NCI-H510A treated with DMSO at 0.1 percent for 48 hours (cell line): ENCODE results near the gene HGFAC.
A peak's percentile ranks its signal among the peaks of the same experiment; 100 is the strongest.
"Not testable (repeated sequence)": the region's sequence is repeated elsewhere in the genome, so short reads cannot be mapped to it uniquely, and the experiment has no call there.

Experiments
- DNase-seq: peaks from one replicate; lab custom pipeline; 2025; lab: John Stamatoyannopoulos, UW

The HGFAC gene

DNA sequence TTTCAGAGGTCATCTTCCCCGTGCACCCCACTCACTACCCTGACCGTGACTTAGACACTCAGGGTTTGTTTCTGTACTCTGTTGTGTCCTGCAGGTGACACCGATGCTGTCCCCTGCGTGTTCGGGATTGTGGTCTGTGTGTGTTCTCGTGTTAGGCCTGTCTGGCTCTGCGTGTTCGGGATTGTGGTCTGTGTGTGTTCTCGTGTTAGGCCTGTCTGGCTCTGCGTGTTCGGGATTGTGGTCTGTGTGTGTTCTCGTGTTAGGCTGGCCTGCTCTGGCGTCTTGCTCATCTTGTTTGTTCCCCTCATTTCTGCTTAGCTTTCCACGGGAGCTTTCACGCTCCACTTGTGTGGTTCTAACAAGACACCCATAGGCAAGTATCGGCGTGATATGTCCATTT is 30.6 kb upstream of the HGFAC start:
- not testable (repeated sequence) for DNase-seq

DNA sequence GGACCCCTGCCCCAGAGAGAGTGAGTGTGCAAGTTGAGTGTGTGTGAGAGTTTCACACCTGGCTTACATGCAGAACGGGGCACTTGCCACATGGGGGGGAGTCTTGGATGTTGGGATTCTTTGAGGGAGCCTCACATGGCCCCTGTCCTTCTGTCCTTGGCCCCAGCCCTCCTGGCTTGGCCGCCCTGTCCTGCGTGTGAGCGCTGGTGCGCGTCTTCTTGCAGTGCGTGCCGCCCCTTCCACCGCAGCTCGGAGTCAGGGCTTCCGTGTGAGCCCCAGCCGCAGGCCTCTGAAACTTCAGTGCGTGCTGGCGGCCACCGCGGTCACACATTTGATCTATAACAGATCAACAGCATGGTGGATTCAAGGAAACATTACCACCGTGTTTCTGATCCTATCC is 30.1 kb upstream of the HGFAC start:
- DNase-seq = no peak

DNA sequence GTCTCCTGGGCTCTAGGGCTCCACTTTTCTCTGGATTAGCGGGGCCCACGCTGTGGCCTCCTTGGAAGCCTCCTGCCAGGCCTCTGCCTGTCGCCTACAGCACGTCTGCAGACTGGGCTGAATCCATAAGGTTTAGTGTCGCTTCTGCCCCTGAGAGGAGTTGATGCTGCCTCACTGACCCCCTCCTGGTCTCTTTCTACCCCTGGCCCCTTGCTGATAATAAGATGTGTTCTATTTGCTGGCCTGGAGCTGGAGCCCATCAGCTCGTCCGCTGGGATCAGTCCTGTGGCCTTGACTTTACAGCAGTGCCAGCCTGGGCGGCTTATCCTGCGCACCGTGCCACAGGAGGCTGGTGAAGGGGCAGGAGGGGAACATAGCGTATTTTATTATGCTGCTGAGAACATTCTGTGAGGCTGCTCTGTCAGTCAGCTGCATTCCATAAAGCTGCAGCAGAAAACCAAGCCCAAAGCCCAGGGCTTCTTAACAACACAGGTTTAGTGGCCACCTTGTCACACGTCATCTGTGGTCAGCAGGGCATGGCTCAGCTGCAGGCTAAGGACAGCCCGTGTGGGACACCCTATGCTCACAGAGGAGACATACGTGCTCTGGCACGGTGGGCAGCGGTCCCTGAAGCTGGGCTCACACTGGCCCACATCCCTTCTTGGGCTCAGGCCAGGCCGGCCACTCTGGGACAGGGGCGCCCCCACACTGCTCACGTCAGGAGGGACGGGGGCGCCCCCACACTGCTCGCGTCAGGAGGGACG is 29.3 kb upstream of the HGFAC start:
- no peak for DNase-seq

DNA sequence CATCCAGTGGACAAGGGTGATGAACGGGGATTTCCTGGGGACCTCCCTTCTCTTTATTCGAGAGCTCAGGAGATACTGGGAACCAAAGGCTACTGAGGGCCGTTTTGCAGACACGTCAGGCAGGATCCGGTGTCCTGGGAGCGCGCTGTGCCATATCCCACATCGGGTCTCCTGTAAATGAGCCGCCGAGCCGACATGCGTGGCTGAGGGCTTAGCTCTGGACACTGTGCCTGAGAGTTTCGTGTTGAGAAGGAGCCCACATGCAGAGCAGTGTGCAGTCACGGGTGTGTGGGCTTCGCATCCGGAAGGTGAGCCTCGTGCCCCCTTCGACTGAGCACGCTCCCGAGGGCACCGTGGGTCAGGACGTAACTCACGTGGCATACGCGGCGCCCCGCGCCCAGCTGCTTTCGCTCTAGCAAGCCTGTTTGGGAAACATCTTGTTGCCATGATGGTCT is 28.5 kb upstream of the HGFAC start:
- no peak for DNase-seq

DNA sequence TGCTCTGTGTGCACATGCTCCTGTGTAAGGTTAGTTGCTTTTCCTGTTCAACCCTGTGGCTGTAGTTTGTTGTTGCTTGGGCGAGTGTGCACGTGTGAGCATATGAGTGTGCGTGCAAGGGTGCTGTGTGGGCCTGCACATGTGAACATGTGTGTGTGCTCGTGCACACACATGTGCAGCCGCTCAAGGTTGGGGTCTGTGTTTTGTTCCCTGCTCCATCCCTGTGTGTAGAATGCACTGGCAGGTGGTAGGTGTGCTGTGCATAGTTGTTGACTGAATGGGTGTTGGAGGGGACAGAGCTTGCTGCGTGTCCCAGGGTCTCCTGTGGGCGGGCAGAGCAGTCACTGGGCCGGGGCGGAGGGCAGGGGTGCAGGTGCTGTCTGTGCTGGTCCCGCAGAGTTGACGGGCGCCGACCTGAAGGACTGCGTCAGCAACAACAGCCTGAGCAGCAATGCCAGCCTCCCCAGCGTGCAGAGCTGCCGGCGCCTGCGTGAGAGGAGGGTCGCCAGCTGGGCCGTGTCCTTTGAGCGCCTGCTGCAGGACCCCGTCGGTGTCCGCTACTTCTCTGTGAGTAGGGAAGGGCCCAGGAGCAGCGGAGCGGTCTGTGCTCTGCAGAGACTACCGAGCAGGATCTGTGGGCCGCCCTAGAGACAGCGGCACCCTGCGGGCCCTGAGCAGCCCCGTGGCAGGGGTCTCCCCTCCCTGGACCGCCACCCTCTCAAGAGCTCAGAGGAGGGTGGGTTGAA is 27.9 kb upstream of the HGFAC start:
- no peak for DNase-seq

DNA sequence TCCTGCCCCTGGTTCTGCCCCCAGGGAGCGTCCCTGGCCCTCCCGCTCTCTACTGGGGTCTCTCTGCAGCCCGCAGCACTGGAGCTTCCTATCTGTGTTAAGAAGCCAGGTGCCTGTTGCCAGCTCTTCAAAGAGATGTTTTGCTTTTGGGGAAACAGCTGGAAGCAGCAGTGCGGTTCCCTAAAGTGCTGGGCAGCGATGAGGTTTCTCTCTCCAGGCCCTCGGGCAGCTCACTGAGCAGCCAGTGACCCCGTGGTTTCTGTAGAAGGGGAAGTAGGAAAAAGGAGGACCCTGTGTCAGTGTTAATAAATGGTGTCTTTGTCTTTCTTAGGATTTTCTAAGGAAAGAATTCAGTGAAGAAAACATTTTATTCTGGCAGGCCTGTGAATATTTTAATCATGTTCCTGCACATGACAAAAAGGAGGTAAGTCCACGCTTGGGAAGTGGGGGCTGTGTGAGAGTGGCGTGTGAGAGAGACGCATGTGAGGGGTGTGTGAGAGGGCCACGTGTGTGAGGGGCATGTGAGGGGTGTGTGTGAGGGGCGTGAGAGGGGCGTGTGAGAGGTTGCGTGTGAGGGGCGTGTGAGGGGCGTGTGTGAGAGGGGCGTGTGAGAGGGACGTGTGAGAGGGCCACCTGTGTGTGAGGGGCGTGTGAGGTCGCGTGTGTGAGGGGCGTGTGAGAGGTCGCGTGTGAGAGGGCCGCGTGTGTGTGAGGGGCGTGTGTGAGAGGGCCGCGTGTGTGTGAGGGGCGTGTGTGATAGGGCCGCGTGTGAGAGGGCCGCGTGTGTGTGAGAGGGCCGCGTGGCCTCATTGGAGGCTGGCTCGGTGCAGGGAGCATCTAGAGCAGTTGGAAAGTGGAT is 27.1 kb upstream of the HGFAC start:
- DNase-seq = no peak

DNA sequence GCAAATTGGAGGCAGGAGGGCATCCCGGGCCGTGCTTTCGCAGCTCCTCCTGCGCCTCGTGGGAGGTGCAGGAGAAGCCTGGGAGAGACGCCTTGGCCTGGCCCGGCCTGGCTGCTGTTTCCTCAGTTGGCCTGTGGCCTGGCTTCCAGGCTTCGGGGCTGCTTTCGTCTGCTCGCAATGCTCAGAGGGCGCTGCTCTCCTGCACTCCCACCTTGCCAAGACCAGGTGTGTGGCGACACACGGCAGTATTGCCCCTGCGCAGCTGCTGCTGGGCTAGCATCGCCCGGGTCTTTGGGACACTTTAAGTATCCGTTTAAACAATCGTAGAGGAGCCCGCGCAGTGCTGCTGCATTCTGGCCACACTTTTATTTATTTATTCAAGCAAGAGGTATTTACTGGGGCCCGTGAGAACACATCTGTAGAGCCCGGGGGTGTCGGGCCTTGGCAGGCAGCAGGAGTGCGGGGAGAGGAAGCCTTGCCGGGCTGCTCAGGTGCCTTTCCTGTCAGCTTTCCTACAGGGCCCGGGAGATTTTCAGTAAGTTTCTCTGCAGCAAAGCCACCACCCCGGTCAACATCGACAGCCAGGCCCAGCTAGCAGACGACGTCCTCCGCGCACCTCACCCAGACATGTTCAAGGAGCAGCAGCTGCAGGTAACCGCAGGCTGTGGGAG is 26.2 kb upstream of the HGFAC start:
- DNase-seq = peak; percentile 10

DNA sequence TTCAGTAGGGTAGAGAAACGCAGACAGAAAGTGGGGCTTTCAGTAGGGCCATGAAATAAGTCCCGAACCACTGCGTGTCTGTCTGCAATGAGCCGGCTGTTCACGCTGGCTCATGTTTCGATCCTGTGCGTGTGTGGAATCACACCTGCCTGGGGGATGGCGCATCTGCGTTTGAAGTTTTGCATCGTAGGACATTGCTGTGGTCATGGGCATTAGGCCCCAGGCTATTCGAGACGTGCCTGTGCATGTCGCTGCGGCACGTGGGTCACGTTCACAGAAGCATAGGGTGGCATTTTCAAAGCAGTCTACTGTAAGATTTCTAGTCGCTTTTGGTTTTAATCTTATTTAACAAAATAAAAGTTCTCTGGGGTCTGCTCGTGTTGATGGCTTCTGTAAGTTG is 25.5 kb upstream of the HGFAC start:
- peak; percentile 9 for DNase-seq

DNA sequence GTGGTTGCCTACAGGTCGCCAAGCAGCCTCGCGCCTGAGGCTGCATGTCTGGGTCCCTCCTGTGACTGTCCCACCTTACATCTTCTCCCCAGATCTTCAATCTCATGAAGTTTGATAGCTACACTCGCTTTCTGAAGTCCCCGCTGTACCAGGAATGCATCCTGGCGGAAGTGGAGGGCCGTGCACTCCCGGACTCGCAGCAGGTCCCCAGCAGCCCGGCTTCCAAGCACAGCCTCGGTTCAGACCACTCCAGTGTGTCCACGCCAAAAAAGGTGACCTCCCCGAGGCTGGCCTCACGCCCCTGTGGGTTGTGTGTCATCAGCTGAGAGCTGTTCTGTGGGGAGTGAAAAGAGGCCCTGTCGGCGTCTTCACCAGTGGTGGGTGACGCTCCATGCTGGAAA is 24.9 kb upstream of the HGFAC start:
- no peak for DNase-seq

DNA sequence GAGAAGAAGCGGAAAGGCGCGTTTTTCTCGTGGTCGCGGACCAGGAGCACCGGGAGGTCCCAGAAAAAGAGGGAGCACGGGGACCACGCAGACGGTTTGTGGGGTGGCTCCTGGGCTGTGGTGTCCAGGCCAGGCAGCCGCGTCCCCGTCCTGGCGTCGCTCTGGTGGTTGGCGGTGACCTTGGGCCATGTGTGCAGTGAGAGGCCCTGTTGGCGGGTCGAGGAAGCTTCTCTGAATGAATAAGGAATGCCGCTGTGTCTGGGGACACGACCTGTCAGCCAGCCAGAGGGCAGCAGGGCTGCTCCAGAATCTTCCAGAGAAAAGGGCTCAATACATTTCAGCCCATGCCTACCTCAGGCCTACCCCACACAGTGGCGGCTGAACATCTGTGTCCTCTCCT is 24.3 kb upstream of the HGFAC start:
- DNase-seq = no peak

DNA sequence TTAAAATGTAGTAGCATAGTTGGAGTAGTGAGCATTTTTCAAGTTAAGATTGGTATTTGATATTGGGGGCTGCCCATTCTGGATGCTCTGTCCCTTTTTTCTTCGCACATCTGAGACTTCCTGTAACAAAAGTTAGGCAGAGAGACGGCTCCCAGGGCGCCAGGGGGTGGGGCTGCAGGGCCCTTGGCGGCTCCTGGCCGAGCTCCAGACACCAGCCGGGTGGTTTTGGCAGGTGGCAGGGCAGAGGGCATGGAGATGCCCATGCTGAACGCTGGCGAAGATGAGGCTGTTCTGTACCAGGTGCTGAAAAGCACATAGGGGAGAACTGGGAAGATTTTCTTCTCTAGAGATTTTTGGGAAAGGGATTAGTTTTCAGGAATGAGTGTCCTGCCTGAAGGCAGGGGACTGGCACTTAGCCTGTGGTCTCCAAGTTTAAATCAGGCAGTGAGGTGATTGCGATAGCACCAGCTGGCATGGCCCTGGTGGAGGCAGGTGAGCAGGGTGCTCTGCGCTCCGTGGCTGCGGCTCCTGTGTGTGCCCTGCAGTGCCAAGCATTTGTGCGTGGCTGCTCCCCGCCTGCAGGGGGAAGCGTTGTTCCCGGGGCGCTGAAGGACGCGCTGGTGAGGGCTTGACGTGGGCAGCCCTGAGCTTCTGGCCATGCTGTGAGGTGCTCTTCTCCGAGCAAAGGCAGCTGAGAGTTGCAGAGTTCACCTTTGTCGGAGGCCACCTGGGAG is 23.6 kb upstream of the HGFAC start:
- no peak for DNase-seq

DNA sequence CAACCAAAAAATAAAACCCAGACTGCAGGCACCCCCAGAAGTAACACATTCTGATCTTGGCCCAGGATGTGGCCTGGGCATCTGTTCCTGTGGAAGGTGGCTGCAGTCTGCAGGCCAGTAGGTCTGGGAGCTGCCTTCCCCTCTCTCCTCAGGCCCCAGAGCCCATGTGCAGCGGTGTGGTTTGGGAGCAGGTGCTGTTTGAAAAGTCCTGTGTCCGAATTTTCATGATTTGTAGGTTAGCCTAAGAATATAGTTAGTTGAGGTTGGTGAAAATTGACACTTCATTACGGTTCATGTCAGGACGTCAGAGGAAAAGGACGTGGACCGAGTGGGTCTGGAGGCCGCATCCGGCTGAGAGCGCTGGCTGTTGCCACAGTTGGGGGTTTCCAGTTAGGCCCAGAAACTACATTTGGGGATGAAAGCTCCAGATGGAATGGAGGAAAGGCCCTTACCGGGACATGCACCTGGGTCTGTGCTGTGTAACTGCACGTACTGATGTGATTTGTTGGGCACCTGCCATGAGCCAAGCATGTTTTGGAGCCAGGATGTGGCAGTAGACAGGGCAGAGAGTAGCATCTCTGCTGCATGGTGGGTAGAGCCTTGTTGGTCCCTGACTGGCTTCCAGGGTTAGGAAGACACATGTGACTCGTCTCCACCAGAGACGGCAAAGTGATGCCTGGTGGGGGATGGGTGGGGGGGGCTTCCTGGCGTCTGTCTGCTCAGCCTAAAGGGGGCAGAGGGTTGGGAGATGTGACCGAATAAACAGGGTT is 21.7 kb upstream of the HGFAC start:
- DNase-seq = no peak

DNA sequence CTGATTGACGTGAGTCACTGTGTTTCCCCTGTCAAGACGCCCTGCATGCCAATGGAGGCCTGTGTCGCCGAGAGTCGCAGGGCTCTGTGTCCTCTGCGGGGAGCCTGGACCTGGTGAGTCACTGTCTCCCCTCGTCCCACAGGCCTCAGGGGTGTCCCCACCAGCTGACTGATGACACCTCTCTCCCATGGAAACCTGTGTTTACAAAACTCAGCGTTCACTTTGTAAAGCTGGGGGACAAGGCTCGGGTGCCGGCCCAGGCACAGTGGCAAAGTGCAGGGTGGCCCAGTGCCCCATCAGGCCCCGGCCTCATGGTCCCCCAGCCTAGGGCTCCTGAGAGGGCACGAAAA is 21.2 kb upstream of the HGFAC start:
- DNase-seq = no peak

DNA sequence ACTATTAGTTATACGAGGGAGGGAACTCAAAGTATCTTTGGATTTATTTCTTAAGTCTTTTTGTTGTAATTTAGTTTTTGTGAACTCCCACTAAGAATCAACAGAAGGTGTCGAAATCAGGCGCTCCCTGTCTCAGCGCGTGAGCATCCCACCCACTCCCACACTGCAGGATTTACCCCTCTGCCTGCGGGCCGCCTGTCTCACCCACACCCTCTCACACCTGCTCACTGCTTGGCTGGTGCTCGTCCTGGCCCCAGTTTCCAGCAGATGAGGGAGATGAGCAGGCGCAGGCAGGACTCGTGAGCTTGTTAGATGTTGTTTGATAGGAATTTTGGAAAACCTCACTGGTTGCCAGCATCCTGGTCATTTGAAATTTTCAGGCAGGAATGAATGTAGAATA is 20.8 kb upstream of the HGFAC start:
- no peak for DNase-seq

DNA sequence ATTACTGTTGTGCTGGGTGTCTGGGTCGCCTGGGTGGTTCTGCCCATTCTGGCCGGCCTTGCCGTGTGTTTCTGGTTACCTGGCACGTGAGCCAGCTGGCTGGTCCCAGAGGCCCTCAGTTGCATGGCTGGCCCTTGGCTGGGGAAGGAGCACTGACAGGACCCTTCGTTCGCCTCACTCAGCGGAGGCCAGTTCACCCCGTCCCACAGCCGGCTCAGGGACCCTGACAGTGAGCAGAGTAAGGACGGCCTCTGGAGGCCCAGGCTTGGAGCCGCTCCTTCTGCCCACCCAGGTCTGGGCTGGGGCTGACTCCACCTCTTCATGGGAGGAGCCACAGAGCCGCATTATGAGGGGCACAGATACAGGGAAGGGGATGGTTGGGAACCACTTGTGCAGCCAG is 20.3 kb upstream of the HGFAC start:
- DNase-seq = no peak

DNA sequence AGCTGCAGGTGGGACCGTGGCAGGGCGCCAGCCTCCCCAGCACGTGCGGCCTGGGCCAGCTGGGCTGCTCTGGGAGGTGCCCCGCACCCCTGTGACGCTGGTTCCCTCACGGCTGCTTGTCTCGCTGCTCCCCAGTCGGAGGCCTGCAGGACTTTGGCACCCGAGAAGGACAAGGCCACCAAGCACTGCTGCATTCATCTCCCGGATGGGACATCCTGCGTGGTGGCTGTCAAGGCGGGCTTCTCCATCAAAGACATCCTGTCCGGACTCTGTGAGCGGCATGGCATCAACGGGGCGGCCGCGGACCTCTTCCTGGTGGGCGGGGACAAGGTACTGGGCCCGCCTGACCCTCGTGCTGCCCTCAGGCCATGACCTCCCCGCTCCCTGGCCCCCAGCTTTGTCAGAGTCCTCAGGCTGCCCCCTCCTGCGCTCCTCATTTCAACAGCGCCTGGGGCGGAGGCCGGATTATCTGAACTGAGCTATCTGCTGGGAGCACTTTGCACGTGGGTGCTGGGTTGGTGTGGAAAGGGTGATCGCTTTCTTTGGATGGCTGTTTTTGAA is 19.4 kb upstream of the HGFAC start:
- DNase-seq = no peak

DNA sequence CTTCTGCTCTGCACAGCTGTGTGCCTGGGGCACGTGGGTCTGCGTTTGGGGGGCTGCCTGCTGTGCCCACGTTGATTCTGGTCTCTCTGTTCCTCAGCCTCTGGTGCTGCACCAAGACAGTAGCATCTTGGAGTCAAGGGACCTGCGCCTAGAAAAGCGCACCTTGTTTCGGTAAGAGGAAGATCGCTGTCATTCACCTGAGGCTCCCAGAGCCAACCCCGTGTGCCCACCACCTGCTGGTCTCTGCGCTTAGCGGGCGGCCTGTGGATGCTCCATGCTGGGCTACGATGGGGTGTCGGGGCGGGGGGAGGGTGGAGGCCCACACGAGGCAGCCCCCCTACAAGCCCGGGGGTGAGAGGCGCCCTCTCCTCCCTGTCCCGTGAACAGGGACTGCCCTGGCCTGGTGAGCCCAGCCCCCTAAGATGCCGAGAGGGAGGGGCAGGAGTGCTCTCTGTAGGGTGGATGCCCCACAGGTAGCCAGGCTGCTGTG is 18.9 kb upstream of the HGFAC start:
- DNase-seq = no peak

DNA sequence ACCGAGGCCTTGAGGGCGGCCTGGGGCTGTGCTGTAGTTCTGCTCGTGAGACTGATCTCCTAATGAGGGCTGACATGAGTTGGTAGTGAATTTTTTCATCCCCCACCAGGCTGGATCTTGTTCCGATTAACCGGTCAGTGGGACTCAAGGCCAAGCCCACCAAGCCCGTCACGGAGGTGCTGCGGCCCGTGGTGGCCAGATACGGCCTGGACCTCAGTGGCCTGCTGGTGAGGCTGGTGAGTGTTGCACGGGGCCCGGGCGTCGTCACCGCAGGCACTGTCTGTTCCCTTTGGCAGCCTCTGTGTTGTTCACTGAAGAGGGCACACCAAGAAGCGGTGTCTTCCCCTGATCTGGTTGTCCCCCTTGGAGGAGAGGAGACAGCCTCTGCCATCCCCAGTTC is 18.4 kb upstream of the HGFAC start:
- DNase-seq = no peak

DNA sequence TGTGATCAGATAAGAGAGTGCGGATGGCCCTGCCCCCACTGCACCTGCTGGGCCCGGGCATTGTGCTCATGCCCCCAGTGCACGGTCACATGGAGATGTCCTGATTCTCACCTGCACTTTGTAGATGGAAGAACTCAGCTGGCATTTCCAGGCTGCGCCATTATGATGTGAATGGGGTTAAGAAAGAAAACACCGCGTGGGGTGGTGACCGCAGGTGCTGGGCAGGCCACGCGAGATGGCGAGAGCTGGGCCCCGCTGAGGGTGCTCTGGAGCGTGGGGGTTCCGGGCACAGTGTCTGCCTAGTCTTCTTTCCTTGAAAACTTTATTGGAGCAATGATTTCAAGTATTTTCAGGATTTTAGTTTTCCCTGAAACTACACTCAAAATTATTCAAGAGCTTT is 17.8 kb upstream of the HGFAC start:
- peak; percentile 15 for DNase-seq

DNA sequence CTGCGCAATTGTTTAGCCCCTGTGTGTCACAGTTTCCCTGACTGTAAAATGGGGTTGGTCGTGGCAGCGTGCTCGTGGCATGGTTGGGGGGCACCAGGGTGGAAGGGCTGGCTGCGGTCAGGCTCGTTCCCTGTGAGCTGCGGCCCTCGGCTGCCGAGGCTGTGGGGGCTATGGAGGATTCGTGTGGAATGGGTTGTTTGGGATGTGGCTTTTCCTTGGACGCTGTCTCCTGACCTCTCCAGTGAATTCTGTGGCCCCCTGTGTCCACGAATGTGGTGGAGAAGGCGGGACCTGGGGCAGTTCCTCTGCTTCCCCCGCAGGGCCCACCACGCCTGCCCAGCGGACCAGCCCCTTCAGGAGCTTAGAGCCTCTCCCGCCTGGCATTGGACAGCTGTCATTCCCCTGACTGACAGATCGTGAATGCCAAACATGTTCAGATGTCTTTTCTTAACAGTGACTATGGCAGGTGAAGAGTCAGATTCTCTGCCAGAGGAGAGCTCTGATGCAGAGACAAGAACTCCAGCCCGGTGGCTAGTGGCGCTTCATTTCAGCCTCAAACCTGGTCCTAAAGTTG is 17.2 kb upstream of the HGFAC start:
- no peak for DNase-seq
